ENCODE data around the gene CARHSP1.

GRCh38 chr16:8864480-8865110 is 4.2 kb downstream of the CARHSP1 start:
- 0 out of 2 replicates have a peak, but pooled peaks have one; percentile 20 for TF ChIP-seq POLR2AphosphoS5 (IDR thresholded peaks at IDR 0.05; ENCODE audit: low read depth)
- TF ChIP-seq CTCF (IDR thresholded peaks at IDR 0.05; ENCODE audit: insufficient read depth, low read length): no peak
- no peak for TF ChIP-seq GABPA (IDR thresholded peaks at IDR 0.05; ENCODE audit: low read depth)
- TF ChIP-seq REST (IDR thresholded peaks at IDR 0.05; ENCODE audit: insufficient replicate concordance, low read depth): no peak
- TF ChIP-seq SPI1 (IDR thresholded peaks at IDR 0.05; ENCODE audit: borderline replicate concordance, low read depth): no peak

Measured in HL-60 (cell line).